IPS-18c (cell line): ENCODE data around the gene KCNIP4.
A peak's percentile ranks its signal among the peaks of the same experiment; 100 is the strongest.

Experiments
- H3K4me3 ChIP-seq: 2 replicates; pipeline ENCODE4 v1.7.0; 2013; ENCODE audit warnings: low read depth, mild to moderate bottlenecking, low read length, moderate library complexity; ENCODE audit not compliant: insufficient read depth
- H3K9me3 ChIP-seq: one replicate; pipeline ENCODE4 v1.6.1; 2013; ENCODE audit warnings: mild to moderate bottlenecking, low read length, moderate library complexity; ENCODE audit not compliant: control insufficient read depth, insufficient read depth

KCNIP4 gene

GRCh38 chr4:21697583-21697982, 251.0 kb downstream of the KCNIP4 start:
- Histone ChIP-seq H3K4me3 (0 out of 2 replicates have a peak overlapping the region, but pooled peaks have one; percentile 6), H3K9me3 (no peaks in the 10 kb centered on the region)

GRCh38 chr4:21695141-21695540, 253.4 kb downstream of the KCNIP4 start:
- Histone ChIP-seq H3K9me3 (no peaks in the 10 kb centered on the region), H3K4me3 (no peak overlapping the region)

- H3K4me3 ChIP-seq: no peak overlapping the region
- no peaks in the 10 kb centered on the region for H3K9me3 ChIP-seq
Measured at GRCh38 chr4:21692241-21692640, 256.3 kb downstream of the KCNIP4 start.

GRCh38 chr4:21688596-21689265, 259.8 kb downstream of the KCNIP4 start:
- Histone ChIP-seq H3K4me3 (no peak overlapping the region), H3K9me3 (no peaks in the 10 kb centered on the region)

- Histone ChIP-seq H3K9me3 (no peaks in the 10 kb centered on the region), H3K4me3 (no peak overlapping the region)
Measured at GRCh38 chr4:21685911-21686310, 262.7 kb downstream of the KCNIP4 start.

GRCh38 chr4:21680326-21680898, 268.2 kb downstream of the KCNIP4 start:
- no peak overlapping the region for H3K4me3 ChIP-seq

DNA sequence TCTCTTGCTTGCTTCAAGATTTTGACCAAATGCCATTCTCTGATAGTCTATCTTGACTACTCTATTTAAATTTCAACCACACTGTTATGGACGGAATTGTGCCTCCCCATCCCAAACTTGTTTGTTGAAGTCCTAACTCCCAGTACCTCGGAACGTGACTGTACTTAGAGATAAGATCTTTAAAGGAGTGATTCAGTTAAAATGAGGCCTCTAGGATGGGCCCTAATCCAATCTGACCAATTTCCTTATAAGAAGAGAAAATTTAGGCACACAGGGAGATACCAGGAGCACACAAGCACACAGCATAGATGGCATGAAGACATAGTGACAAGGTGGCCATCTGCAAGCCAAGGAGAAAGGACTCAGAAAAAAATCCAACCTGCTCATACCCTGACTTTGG, 269.9 kb downstream of the KCNIP4 start:
- no peak overlapping the region for H3K4me3 ChIP-seq
- no peaks in the 10 kb centered on the region for H3K9me3 ChIP-seq

More at GRCh38 chr4:21680326-21680898, 268.2 kb downstream of the KCNIP4 start:
- H3K9me3 ChIP-seq: no peaks in the 10 kb centered on the region

DNA sequence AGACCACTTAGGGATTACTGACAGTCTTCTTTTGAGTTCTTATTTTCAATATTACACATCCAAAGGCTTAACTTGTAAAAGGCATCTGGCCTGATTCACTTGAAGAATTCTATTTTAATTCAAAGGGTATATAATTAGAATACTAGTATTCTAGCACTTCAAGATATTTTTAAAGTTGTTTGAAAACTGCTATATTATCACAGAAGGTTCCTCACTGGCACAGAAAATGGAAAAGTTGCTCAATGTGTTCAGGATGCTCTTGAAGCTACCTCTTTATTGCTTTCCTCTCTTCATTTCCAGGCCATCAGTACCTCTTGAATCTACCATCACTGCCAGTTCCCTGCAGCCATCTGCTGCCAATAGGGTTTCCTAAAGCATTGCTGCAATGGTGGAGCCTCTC, 271.4 kb downstream of the KCNIP4 start:
- Histone ChIP-seq H3K4me3 (no peak overlapping the region), H3K9me3 (no peaks in the 10 kb centered on the region)

GRCh38 chr4:21664355-21664754, 284.2 kb downstream of the KCNIP4 start:
- no peak overlapping the region for H3K4me3 ChIP-seq
- no peaks in the 10 kb centered on the region for H3K9me3 ChIP-seq

DNA sequence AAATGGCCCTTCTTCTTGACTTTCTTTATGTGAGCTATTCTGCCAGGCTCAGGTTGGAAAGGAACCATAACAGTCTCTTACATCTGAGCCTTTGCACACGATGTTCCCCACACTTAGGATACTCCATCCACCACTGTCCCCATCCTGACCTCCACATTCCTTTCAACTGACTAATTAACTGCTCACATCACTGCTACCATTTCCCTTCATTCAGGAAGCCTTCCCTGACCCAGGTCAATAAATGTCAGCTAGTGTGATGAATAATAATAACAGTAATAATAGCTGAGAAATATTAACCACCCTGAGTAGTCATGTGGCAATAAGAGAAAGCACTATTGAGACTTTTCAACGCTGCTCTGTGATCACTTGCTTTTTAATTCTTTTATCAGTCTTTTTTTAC, 291.7 kb downstream of the KCNIP4 start:
- Histone ChIP-seq H3K4me3 (no peak overlapping the region), H3K9me3 (no peaks in the 10 kb centered on the region)

- H3K4me3 ChIP-seq: no peak overlapping the region
- no peaks in the 10 kb centered on the region for H3K9me3 ChIP-seq
Measured at GRCh38 chr4:21655031-21655430, 293.5 kb downstream of the KCNIP4 start.

GRCh38 chr4:21652508-21653231, 295.9 kb downstream of the KCNIP4 start:
- Histone ChIP-seq H3K4me3 (no peak overlapping the region), H3K9me3 (no peaks in the 10 kb centered on the region)

- Histone ChIP-seq H3K4me3 (no peak overlapping the region), H3K9me3 (no peaks in the 10 kb centered on the region)
Measured at GRCh38 chr4:21649391-21650090, 299.0 kb downstream of the KCNIP4 start.

GRCh38 chr4:21645776-21646175, 302.8 kb downstream of the KCNIP4 start:
- H3K4me3 ChIP-seq: no peak overlapping the region
- no peaks in the 10 kb centered on the region for H3K9me3 ChIP-seq

GRCh38 chr4:21641696-21642095, 306.9 kb downstream of the KCNIP4 start:
- no peaks in the 10 kb centered on the region for H3K9me3 ChIP-seq
- no peak overlapping the region for H3K4me3 ChIP-seq

DNA sequence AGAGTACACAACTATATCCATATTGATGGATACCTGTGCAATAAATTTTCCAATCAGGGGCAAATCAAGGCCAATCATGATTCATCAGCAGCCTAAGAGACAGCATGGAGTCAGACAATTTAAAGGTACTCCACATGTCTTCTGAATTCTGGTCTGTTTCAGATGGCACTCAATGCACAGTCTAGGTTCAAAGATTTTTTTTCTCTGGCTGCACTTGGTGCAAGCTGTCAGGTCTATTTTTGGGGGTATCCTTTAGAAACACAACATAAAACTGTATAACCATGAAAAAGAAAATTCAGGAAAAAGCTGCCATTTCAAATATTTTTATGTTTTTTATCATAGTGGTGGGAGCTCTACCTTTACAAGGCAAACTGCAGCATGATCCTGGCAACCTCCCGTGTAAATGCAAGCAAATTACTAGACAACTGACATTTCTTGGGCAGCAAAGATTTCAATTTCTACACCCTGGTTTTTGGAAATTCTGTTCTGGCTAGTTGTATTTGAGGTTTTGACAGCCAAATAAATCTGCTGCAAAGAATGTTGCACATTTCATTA, 310.3 kb downstream of the KCNIP4 start:
- Histone ChIP-seq H3K9me3 (no peaks in the 10 kb centered on the region), H3K4me3 (no peak overlapping the region)

DNA sequence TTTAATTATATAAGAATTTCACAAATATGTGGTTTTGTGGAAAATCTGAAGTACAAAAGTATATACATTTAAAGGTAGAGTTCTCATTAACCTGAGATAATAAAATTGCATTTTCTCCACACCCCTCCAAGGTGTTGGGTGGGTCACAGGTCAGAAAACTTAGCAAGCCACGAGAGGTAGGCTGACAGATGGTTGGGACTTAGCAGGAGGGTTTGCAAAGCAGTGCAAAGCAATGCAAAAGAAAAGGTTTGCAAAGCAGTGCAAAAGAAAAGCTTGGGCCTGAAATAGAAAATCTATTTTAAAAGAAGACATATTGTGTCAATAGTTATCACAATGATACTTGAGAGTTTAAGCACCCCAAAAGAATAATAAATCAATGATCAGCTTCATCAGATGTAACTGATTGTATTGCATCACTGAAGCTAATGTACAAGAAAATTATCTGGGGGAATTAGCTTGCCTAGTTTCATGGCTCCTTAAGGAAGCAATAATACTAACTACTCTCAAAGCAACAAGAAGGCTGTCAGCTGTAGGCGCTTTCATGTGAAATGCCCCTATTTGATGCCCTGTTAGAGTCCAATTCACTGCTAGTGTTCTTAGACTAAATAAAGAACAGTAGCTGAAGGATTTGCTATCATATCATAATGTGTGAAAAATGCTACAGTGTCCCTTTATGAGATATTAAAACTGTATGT, 319.5 kb downstream of the KCNIP4 start:
- Histone ChIP-seq H3K4me3 (no peak overlapping the region), H3K9me3 (no peaks in the 10 kb centered on the region)
